Midbrain (tissue), 1 donor: ENCODE data around the gene DNAH11.
"Not testable (repeated sequence)": the region's sequence is repeated elsewhere in the genome, so short reads cannot be mapped to it uniquely, and the experiment has no call there.

Experiments
- DNase-seq: peaks from one replicate; lab custom pipeline; 2025; lab: John Stamatoyannopoulos, UW

Gene DNAH11

GRCh38 chr7:21542891-21543527, at the start of gene DNAH11:
Gene DNAH11, plus strand, starts transcription at chr7:21543039. Its CDS starts 207 bp downstream, at chr7:21543246.
- no peak for DNase-seq

DNA sequence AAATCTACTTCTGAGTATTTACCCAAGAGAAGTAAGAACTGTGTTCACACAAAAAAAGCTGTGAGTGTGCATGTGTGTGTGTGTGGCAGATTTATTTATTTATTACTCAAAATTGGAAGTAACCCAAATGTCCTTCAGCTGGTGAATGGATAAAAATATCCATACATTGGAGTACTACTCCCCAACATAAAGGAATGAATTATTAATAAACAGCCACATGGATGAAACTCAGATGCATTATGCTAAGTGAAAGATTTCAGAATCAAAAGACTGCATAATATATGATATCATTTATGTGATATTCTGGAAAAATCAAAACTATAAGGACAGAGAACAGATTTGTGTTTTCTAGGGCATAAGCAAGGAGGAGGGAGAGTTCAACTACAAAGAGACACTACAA, 47.1 kb upstream of the DNAH11 start:
- no peak for DNase-seq

- DNase-seq, result no peak
These were observed 45.8 kb upstream of the DNAH11 start for GRCh38 chr7:21497072-21497471.

DNA sequence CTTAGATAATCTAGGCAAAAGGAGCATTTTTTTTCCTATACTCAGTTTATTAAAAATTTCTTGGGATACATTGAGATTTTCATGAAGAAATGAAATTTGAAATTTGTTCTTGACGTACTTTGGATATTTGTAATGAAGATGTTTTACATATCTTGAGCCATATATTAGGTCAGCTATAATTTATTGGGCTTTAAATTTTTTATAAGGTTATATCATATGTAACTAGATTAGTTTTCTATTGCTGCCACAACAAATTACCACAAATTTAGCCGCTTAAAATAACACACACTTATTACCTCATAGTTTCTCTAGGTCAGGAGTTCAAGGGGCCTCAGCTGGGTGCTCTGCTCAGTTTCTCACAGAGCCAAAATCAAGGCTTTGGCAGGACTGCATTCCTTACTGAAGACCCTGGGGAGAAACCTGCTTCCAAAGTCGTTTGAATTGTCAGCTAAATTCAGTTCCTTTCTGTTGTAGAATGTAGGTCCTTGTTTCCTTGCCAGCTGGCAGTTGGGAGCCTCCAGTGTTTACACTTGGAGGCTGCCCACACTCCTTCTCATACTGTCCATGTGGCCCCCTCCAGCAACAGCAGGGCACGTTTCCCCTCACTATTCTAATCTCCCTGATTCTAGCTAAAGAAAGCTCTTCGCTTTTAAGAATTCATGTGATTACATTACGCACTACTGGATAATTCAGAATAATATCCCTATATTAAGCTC, 42.6 kb upstream of the DNAH11 start:
- DNase-seq, result no peak

DNA sequence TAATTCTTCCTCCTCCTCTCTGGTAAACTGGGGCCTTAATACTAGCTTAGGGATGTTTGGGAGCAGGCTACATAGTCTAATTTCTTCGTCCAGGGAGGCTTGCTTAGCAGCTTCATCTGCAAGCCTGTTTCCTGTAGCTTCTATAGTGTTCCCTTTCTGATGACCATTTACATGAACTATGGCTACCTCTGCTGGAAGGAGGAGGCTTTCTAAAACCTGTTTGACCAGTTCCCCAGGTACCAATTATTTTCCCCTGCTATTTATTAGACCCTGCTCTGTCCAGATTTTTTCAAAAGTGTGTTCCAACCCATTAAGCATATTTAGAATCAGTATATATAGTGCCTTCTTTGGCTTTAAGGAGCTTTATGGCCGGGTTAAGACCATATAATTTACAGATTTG, 38.8 kb upstream of the DNAH11 start:
- no peak for DNase-seq

GRCh38 chr7:21507627-21508343, 35.1 kb upstream of the DNAH11 start:
- DNase-seq, result peak; percentile 42

- DNase-seq, result no peak
These were observed 34.3 kb upstream of the DNAH11 start for GRCh38 chr7:21508538-21508937.

GRCh38 chr7:21514062-21514461, 28.8 kb upstream of the DNAH11 start:
- no peak for DNase-seq

DNA sequence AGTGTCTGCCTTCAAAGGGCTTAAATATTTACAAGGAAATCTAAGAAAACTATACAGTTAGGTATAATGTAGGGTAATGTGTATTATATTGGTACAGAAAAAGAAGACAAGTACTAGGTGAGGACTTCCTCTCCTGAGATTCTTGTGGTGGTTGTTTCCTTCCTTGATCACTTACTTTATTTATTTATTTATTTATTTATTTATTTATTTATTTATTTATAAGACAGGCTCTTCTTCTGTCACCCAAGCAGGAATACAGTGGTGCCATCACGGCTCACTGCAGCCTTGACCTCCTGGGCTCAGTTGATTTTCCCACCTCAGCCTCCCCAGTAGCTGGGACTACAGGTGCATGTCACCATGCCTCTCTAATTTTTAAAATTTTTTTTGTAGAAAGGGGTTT, 18.2 kb upstream of the DNAH11 start:
- no peak for DNase-seq

GRCh38 chr7:21526007-21526406, 16.8 kb upstream of the DNAH11 start:
- DNase-seq, result no peak

GRCh38 chr7:21526448-21526847, 16.4 kb upstream of the DNAH11 start:
- no peak for DNase-seq

- not testable (repeated sequence) for DNase-seq
These were observed 10.4 kb upstream of the DNAH11 start for GRCh38 chr7:21532485-21532884.

GRCh38 chr7:21533646-21534045, 9.2 kb upstream of the DNAH11 start:
- not testable (repeated sequence) for DNase-seq

DNA sequence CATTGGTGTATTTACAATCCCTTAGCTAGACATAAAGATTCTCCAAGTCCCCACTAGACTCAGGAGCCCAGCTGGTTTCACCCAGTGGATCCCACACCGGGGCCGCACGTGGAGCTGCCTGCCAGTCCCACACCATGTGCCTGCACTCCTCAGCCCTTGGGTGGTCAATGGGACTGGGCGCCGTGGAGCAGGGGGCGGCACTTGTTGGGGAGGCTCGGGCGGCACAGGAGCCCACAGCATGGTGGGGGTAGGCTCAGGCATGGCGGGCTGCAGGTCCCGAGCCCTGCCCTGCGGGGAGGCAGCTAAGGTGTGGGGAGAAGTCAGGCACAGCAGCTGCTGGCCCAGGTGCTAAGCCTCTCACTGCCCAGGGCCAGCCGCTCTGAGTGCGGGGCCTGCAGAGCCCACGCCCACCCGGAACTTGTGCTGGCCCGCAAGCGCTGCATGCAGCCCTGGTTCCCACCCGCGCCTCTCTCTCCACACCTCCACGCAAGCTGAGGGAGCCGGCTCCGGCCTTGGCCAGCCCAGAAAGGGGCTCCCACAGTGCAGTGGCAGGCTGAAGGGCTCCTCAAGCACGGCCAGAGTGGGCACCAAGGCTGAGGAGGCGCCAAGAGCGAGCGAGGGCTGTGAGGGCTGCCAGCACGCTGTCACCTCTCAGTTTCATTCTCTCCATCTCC, 6.3 kb upstream of the DNAH11 start:
- not testable (repeated sequence) for DNase-seq

- no peak for DNase-seq
These were observed 3.8 kb upstream of the DNAH11 start for GRCh38 chr7:21538936-21539495.

GRCh38 chr7:21543528-21544302, 876 bp downstream of the DNAH11 start:
- DNase-seq, result no peak

DNA sequence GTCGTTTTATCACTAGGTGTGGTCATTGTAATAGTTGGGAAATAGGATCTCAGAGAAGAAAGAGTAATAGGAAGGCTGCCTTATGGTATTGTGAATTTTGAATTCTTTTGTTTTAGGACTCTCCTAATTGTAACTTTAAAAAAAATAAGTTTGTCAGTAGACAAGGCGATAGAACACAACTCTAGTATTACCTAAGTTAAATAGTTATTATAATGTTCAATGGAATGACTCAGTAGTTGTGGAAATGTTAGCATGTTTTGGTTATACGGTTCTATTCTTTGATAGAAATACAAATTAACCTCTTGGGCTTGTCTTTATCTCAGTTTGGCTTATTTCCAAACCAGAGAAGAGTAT, 1.4 kb downstream of the DNAH11 start:
- no peak for DNase-seq

- DNase-seq, result no peak
These were observed 1.9 kb downstream of the DNAH11 start for GRCh38 chr7:21544715-21545114.

- no peak for DNase-seq
These were observed 4.7 kb downstream of the DNAH11 start for GRCh38 chr7:21547501-21547900.

GRCh38 chr7:21548491-21548890, 5.7 kb downstream of the DNAH11 start:
- no peak for DNase-seq

- DNase-seq, result no peak
These were observed 7.2 kb downstream of the DNAH11 start for GRCh38 chr7:21550076-21550475.
